GM21360 (cell line): ENCODE measurements around the gene TBPL1.
A peak's percentile ranks its signal among the peaks of the same experiment; 100 is the strongest.
"Not testable (repeated sequence)": the region's sequence is repeated elsewhere in the genome, so short reads cannot be mapped to it uniquely, and the experiment has no call there.

ENCODE experiments used
- ATAC-seq: cut with Tn5 transposase; IDR thresholded peaks from one replicate; pipeline ENCODE4 v1.9.1; 2021; ENCODE audit warnings: mild to moderate bottlenecking, moderate library complexity; ENCODE audit not compliant: unreplicated experiment

The TBPL1 gene

GRCh38 chr6:133952815-133953633 lies at the start of gene TBPL1:
TBPL1 (plus strand) TSS chr6:133953224; CDS start chr6:133980126, 26,902 bp downstream.
- ATAC-seq, result peak; percentile 88

- ATAC-seq, result no peak
These were observed 49.2 kb upstream of the TBPL1 start for GRCh38 chr6:133903855-133904254.

- no peak for ATAC-seq
These were observed 47.0 kb upstream of the TBPL1 start for GRCh38 chr6:133906050-133906449.

- ATAC-seq, result peak; percentile 76
These were observed 36.3 kb upstream of the TBPL1 start for GRCh38 chr6:133916650-133917151.

GRCh38 chr6:133917781-133918180 lies 35.2 kb upstream of the TBPL1 start:
- no peak for ATAC-seq

GRCh38 chr6:133918208-133918930 lies 34.7 kb upstream of the TBPL1 start:
- ATAC-seq, result no peak

- no peak for ATAC-seq
These were observed 33.7 kb upstream of the TBPL1 start for GRCh38 chr6:133919362-133919761.

- ATAC-seq, result peak; percentile 60
These were observed 31.7 kb upstream of the TBPL1 start for GRCh38 chr6:133921249-133921859.

GRCh38 chr6:133923938-133924593 lies 29.0 kb upstream of the TBPL1 start:
- ATAC-seq, result peak; percentile 65

GRCh38 chr6:133931221-133931620 lies 21.8 kb upstream of the TBPL1 start:
- ATAC-seq, result not testable (repeated sequence)

GRCh38 chr6:133936352-133936751 lies 16.7 kb upstream of the TBPL1 start:
- ATAC-seq, result not testable (repeated sequence)

GRCh38 chr6:133937909-133938308 lies 15.1 kb upstream of the TBPL1 start:
- ATAC-seq, result no peak

- ATAC-seq, result no peak
These were observed 14.5 kb upstream of the TBPL1 start for GRCh38 chr6:133938533-133938932.

GRCh38 chr6:133939778-133940667 lies 13.0 kb upstream of the TBPL1 start:
- ATAC-seq, result no peak

- ATAC-seq, result no peak
These were observed 7.9 kb upstream of the TBPL1 start for GRCh38 chr6:133945158-133945557.

- ATAC-seq, result no peak
These were observed 5.6 kb upstream of the TBPL1 start for GRCh38 chr6:133947302-133947900.

GRCh38 chr6:133948472-133948871 lies 4.6 kb upstream of the TBPL1 start:
- ATAC-seq, result no peak

- ATAC-seq, result no peak
These were observed 1.8 kb upstream of the TBPL1 start for GRCh38 chr6:133951227-133951626.
